Measurements from ENCODE around the gene HSD17B7. TPM values are rescaled to one million over a fixed set of nuclear protein-coding genes. Genes with fewer than 3 reads are reported as not detected.

Gene HSD17B7
- total RNA-seq, 1 experiment from 2014 or later: 55.6 TPM

- Histone ChIP-seq H3K27ac (ENCODE audit: low read depth, low read length, poor library complexity, severe bottlenecking) (peak overlapping the region; percentile 49), H3K4me1 (ENCODE audit: insufficient read depth, low read length, poor library complexity, severe bottlenecking) (peaks cover 21% of the 10 kb centered on the region), H3K27me3 (replicated peaks; ENCODE audit: insufficient read depth, low read depth, low read length, poor library complexity) (no peaks in the 10 kb centered on the region), H3K9me3 (ENCODE audit: low read depth, low read length, poor library complexity, severe bottlenecking) (no peaks in the 10 kb centered on the region), H3K36me3 (ENCODE audit: insufficient read depth, low read length, poor library complexity, severe bottlenecking) (peaks cover 80% of the 10 kb centered on the region), H3K4me3 (ENCODE audit: low read depth, low read length, poor library complexity, severe bottlenecking) (no peak overlapping the region)
- intact Hi-C loops (cut with micrococcal nuclease; ENCODE audit: unreplicated experiment): no loop called here
- TF ChIP-seq CTCF (conservative IDR thresholded peaks at IDR 0.05; ENCODE audit: low read depth, low read length) (0 out of 2 replicates have a peak, but pooled peaks have one; percentile 16), EZH2 (IDR thresholded peaks at IDR 0.05; ENCODE audit: borderline replicate concordance, low read depth, low read length, poor library complexity, severe bottlenecking) (no peak)
- POLR2A ChIA-PET (ENCODE audit: low non-redundant PET): no interaction called here
- no TSS peak for BruUV-seq (replicated peaks)
- CTCF ChIA-PET: no interaction called here
- DNase-seq (ENCODE audit: low spot score): peak; percentile 35
Measured at GRCh38 chr1:162756523-162756922, 34.0 kb upstream of the HSD17B7 start.

GRCh38 chr1:162757476-162757875 lies 33.0 kb upstream of the HSD17B7 start:
- no TSS peak for BruUV-seq (replicated peaks)
- no peak overlapping the region for H3K4me3 ChIP-seq (ENCODE audit: low read depth, low read length, poor library complexity, severe bottlenecking)
- H3K27ac ChIP-seq (ENCODE audit: low read depth, low read length, poor library complexity, severe bottlenecking): peak overlapping the region; percentile 1
- no peaks in the 10 kb centered on the region for H3K9me3 ChIP-seq (ENCODE audit: low read depth, low read length, poor library complexity, severe bottlenecking)
- ChIA-PET CTCF (no interaction called here), POLR2A (ENCODE audit: low non-redundant PET) (no interaction called here)
- intact Hi-C loops (cut with micrococcal nuclease; ENCODE audit: unreplicated experiment): no loop called here
- no peak for DNase-seq (ENCODE audit: low spot score)
- no peaks in the 10 kb centered on the region for H3K27me3 ChIP-seq (replicated peaks; ENCODE audit: insufficient read depth, low read depth, low read length, poor library complexity)
- H3K36me3 ChIP-seq (ENCODE audit: insufficient read depth, low read length, poor library complexity, severe bottlenecking): peaks cover 88% of the 10 kb centered on the region
- TF ChIP-seq CTCF (conservative IDR thresholded peaks at IDR 0.05; ENCODE audit: low read depth, low read length): no peak
- no peak for TF ChIP-seq EZH2 (IDR thresholded peaks at IDR 0.05; ENCODE audit: borderline replicate concordance, low read depth, low read length, poor library complexity, severe bottlenecking)
- H3K4me1 ChIP-seq (ENCODE audit: insufficient read depth, low read length, poor library complexity, severe bottlenecking): peaks cover 21% of the 10 kb centered on the region

- H3K27ac ChIP-seq (ENCODE audit: low read depth, low read length, poor library complexity, severe bottlenecking): no peak overlapping the region
- H3K36me3 ChIP-seq (ENCODE audit: insufficient read depth, low read length, poor library complexity, severe bottlenecking): peaks cover 80% of the 10 kb centered on the region
- no peaks in the 10 kb centered on the region for H3K4me1 ChIP-seq (ENCODE audit: insufficient read depth, low read length, poor library complexity, severe bottlenecking)
- ChIA-PET POLR2A (ENCODE audit: low non-redundant PET) (no interaction called here), CTCF (no interaction called here)
- TF ChIP-seq EZH2 (IDR thresholded peaks at IDR 0.05; ENCODE audit: borderline replicate concordance, low read depth, low read length, poor library complexity, severe bottlenecking): no peak
- no peak for TF ChIP-seq CTCF (conservative IDR thresholded peaks at IDR 0.05; ENCODE audit: low read depth, low read length)
- intact Hi-C loops (cut with micrococcal nuclease; ENCODE audit: unreplicated experiment): no loop called here
- BruUV-seq (replicated peaks): no TSS peak
- no peaks in the 10 kb centered on the region for H3K9me3 ChIP-seq (ENCODE audit: low read depth, low read length, poor library complexity, severe bottlenecking)
- no peak for DNase-seq (ENCODE audit: low spot score)
- no peak overlapping the region for H3K4me3 ChIP-seq (ENCODE audit: low read depth, low read length, poor library complexity, severe bottlenecking)
- H3K27me3 ChIP-seq (replicated peaks; ENCODE audit: insufficient read depth, low read depth, low read length, poor library complexity): no peaks in the 10 kb centered on the region
Measured at GRCh38 chr1:162765788-162766187, 24.7 kb upstream of the HSD17B7 start.
